IMR-90 (cell line): ENCODE results near the gene EML4. TPM values are rescaled to one million over a fixed set of nuclear protein-coding genes. Genes with fewer than 3 reads are reported as not detected.

Experiments used
- ATAC-seq: fragments of 200-7000 bp; cut with Tn5 transposase; 2 replicates; pipeline ENCODE4 v1.9.1; 2020; ENCODE audit warnings: low read depth, mild to moderate bottlenecking, moderate library complexity
- BruUV-seq: library from RNA; stranded (reverse); fragments of 400-500 nt; replicated peaks from 2 replicates; lab custom pipeline; 2021; lab: Mats Ljungman, UMichigan
- CTCF ChIA-PET: fragments of 300-600 bp; formaldehyde crosslinking; extraction: SDS; loops from one replicate; lab custom pipeline; 2021; ENCODE audit warnings: antibody characterized with exemption; lab: Yijun Ruan, JAX
- POLR2A ChIA-PET: fragments of 300-600 bp; sonication (Branson Sonifier 250); formaldehyde crosslinking; loops from one replicate; lab custom pipeline; 2022; ENCODE audit warnings: antibody characterized with exemption; ENCODE audit not compliant: unreplicated experiment; lab: Charles Lee
- DNase-seq: peaks from one replicate; pipeline ENCODE4 v3.0.0; 2013
- H2AFZ ChIP-seq: replicated peaks from 2 replicates; pipeline ENCODE3; 2013; ENCODE audit warnings: low read length, mild to moderate bottlenecking; ENCODE audit not compliant: poor library complexity
- H2AK5ac ChIP-seq: 2 replicates; pipeline ENCODE4 v1.6.1; 2013; ENCODE audit warnings: low read depth, low read length, inconsistent platforms
- H2AK9ac ChIP-seq: replicated peaks from 2 replicates; pipeline ENCODE3; 2013; ENCODE audit warnings: mild to moderate bottlenecking, low read depth, low read length, moderate library complexity; ENCODE audit not compliant: poor library complexity
- H2BK120ac ChIP-seq: 2 replicates; pipeline ENCODE4 v1.6.1; 2013; ENCODE audit warnings: low read depth, low read length, inconsistent platforms
- H2BK15ac ChIP-seq: 3 replicates; pipeline ENCODE4 v1.6.1; 2013; ENCODE audit warnings: low read depth, low read length, inconsistent platforms
- H2BK20ac ChIP-seq: 2 replicates; pipeline ENCODE4 v1.6.1; 2013; ENCODE audit warnings: low read depth, mild to moderate bottlenecking, inconsistent platforms, low read length, moderate library complexity
- H2BK5ac ChIP-seq: 2 replicates; pipeline ENCODE4 v1.6.1; 2013; ENCODE audit warnings: mild to moderate bottlenecking, low read depth, low read length, inconsistent platforms; ENCODE audit not compliant: poor library complexity, severe bottlenecking
- H3K14ac ChIP-seq: replicated peaks from 2 replicates; pipeline ENCODE4 v1.6.1; 2013; ENCODE audit warnings: low read depth, low read length, inconsistent platforms
- H3K18ac ChIP-seq: 2 replicates; pipeline ENCODE4 v1.6.1; 2013; ENCODE audit warnings: low read depth, low read length, control low read depth
- H3K23ac ChIP-seq: 2 replicates; pipeline ENCODE4 v1.6.1; 2013; ENCODE audit warnings: low read depth, low read length, inconsistent platforms
- H3K27ac ChIP-seq: 2 replicates; pipeline ENCODE4 v1.5.1; 2013; ENCODE audit warnings: mild to moderate bottlenecking, control low read depth, low read length; ENCODE audit not compliant: insufficient read depth
- H3K27me3 ChIP-seq: 2 replicates; pipeline ENCODE4 v1.6.1; 2013; ENCODE audit warnings: low read length; ENCODE audit not compliant: control insufficient read depth, insufficient read depth
- H3K36me3 ChIP-seq: 2 replicates; pipeline ENCODE4 v1.6.1; 2013; ENCODE audit warnings: low read length, mixed read lengths; ENCODE audit not compliant: control insufficient read depth, insufficient read depth
- H3K4ac ChIP-seq: 2 replicates; pipeline ENCODE4 v1.6.1; 2013; ENCODE audit warnings: low read depth, low read length, inconsistent platforms
- H3K4me1 ChIP-seq: 2 replicates; pipeline ENCODE4 v1.6.1; 2013; ENCODE audit warnings: low read length, mixed read lengths; ENCODE audit not compliant: control insufficient read depth, insufficient read depth
- H3K4me2 ChIP-seq: 2 replicates; pipeline ENCODE4 v1.6.1; 2013; ENCODE audit warnings: low read depth, mild to moderate bottlenecking, control low read depth, low read length, moderate library complexity
- H3K4me3 ChIP-seq: 2 replicates; pipeline ENCODE4 v1.5.1; 2013; ENCODE audit warnings: low read depth, mild to moderate bottlenecking, control low read depth, low read length, moderate library complexity; ENCODE audit not compliant: insufficient read depth
- H3K56ac ChIP-seq: 2 replicates; pipeline ENCODE4 v1.6.1; 2013; ENCODE audit warnings: low read length, inconsistent platforms; ENCODE audit not compliant: insufficient read depth; ENCODE audit errors: extremely low read depth
- H3K79me1 ChIP-seq, 2 experiments: 2 replicates each; pipeline ENCODE4 v1.6.1; 2013; ENCODE audit warnings: low read length in 2 of 2, inconsistent platforms in 1 of 2, low read depth in 1 of 2
- H3K9ac ChIP-seq: 2 replicates; pipeline ENCODE4 v1.6.1; 2013; ENCODE audit warnings: low read depth, low read length, control low read depth
- H3K9me1 ChIP-seq: 2 replicates; pipeline ENCODE4 v1.6.1; 2013; ENCODE audit warnings: low read length, inconsistent platforms; ENCODE audit not compliant: insufficient read depth
- H3K9me3 ChIP-seq: 2 replicates; pipeline ENCODE4 v1.6.1; 2013; ENCODE audit warnings: low read length; ENCODE audit not compliant: control insufficient read depth, insufficient read depth
- H4K20me1 ChIP-seq: 2 replicates; pipeline ENCODE4 v1.6.1; 2013; ENCODE audit warnings: low read length, inconsistent platforms; ENCODE audit not compliant: insufficient read depth
- H4K5ac ChIP-seq: 2 replicates; pipeline ENCODE4 v1.6.1; 2013; ENCODE audit warnings: mild to moderate bottlenecking, low read depth, low read length, control low read depth
- H4K8ac ChIP-seq, 2 experiments: 2 replicates each; pipeline ENCODE4 v1.6.1; 2013; ENCODE audit warnings: low read depth in 2 of 2, low read length in 2 of 2, control low read depth in 1 of 2, inconsistent platforms in 1 of 2
- H4K91ac ChIP-seq: 2 replicates; pipeline ENCODE4 v1.6.1; 2013; ENCODE audit warnings: low read depth, low read length, inconsistent platforms; ENCODE audit not compliant: insufficient read depth
- BHLHE40 ChIP-seq: fragments of 150-350 bp; IDR thresholded peaks from 2 replicates; pipeline ENCODE4 v1.6.1; 2016; ENCODE audit warnings: mild to moderate bottlenecking, low read depth, low read length
- CEBPB ChIP-seq: IDR thresholded peaks from 2 replicates; pipeline ENCODE4 v1.6.1; 2012; ENCODE audit warnings: low read depth, low read length, improper control_type of control experiment
- CHD1 ChIP-seq: IDR thresholded peaks from 2 replicates; pipeline ENCODE4 v1.6.1; 2012; ENCODE audit warnings: low read depth, low read length, improper control_type of control experiment
- FOS ChIP-seq: fragments of 150-350 bp; IDR thresholded peaks from 2 replicates; pipeline ENCODE4 v1.6.1; 2016; ENCODE audit warnings: low read depth, low read length
- MAFK ChIP-seq: IDR thresholded peaks from 2 replicates; pipeline ENCODE4 v1.6.1; 2012; ENCODE audit warnings: low read depth, low read length, improper control_type of control experiment
- MAZ ChIP-seq: IDR thresholded peaks from 2 replicates; pipeline ENCODE4 v1.6.1; 2012; ENCODE audit warnings: low read depth, mild to moderate bottlenecking, low read length, improper control_type of control experiment, moderate library complexity, borderline replicate concordance
- MXI1 ChIP-seq: IDR thresholded peaks from 2 replicates; pipeline ENCODE4 v1.6.1; 2012; ENCODE audit warnings: low read depth, mild to moderate bottlenecking, low read length, moderate library complexity, borderline replicate concordance
- POLR2A ChIP-seq: IDR thresholded peaks from 2 replicates; pipeline ENCODE4 v1.6.1; 2012; ENCODE audit warnings: mild to moderate bottlenecking, low read depth, low read length
- RAD21 ChIP-seq: IDR thresholded peaks from 2 replicates; pipeline ENCODE4 v1.6.1; 2012; ENCODE audit warnings: low read length, improper control_type of control experiment
- RCOR1 ChIP-seq: IDR thresholded peaks from 2 replicates; pipeline ENCODE4 v1.6.1; 2012; ENCODE audit warnings: mild to moderate bottlenecking, low read length, improper control_type of control experiment; ENCODE audit not compliant: insufficient replicate concordance
- RFX5 ChIP-seq: IDR thresholded peaks from 2 replicates; pipeline ENCODE4 v1.8.0; 2012; ENCODE audit warnings: low read depth, mild to moderate bottlenecking, low read length, moderate library complexity
- SMC3 ChIP-seq: fragments of 150-350 bp; IDR thresholded peaks from 2 replicates; pipeline ENCODE4 v1.6.1; 2016; ENCODE audit warnings: low read depth, mild to moderate bottlenecking, antibody characterized with exemption, low read length, moderate library complexity
- USF2 ChIP-seq: fragments of 150-350 bp; IDR thresholded peaks from 2 replicates; pipeline ENCODE4 v1.6.1; 2017; ENCODE audit warnings: mild to moderate bottlenecking, antibody characterized with exemption, low read length, low read depth
- WGBS, 2 experiments: methylation state at CpG; one replicate each; pipeline versions ENCODE4 v1.1.5 to v1.1.7; 2013; ENCODE audit warnings: missing lambda C conversion rate in 2 of 2; ENCODE audit not compliant: insufficient read length in 1 of 2; ENCODE audit errors: extremely low coverage in 2 of 2; 5-methylcytosine and 5-hydroxymethylcytosine counted together
- dilution Hi-C: fragments of 300-500 bp; cut with HindIII; formaldehyde crosslinking; loops from one replicate; pipeline ENCODE4 v1.14.3; 2018; ENCODE audit warnings: low sequenced_read_pairs; ENCODE audit not compliant: unreplicated experiment
- in situ Hi-C: fragments of 300-500 bp; cut with MboI; formaldehyde crosslinking; loops from 3 replicates; pipeline ENCODE4 v1.14.3; 2019; ENCODE audit warnings: low sequenced_read_pairs, inconsistent platforms, mixed read lengths
- intact Hi-C: fragments of 100-400 bp; cut with micrococcal nuclease; formaldehyde crosslinking; loops from 2 replicates; pipeline ENCODE4 v1.10.0; 2022
- polyA plus RNA-seq, 3 experiments: library from polyadenylated mRNA; depleted of rRNA; stranded (reverse); fragments of >200 nt; gene quantifications; 2 replicates each; pipeline ENCODE4 v1.2.3, GENCODE V29; 2012; ENCODE audit warnings: low replicate concordance in 1 of 3
- total RNA-seq: library from RNA; depleted of rRNA; stranded (reverse); fragments of >200 nt; gene quantifications from 2 replicates; pipeline ENCODE4 v1.2.3, GENCODE V29; 2012
- TF ChIP-seq, protein P1 (sequence below): fragments of 150-350 bp; IDR thresholded peaks from 2 replicates; pipeline ENCODE4 v1.6.1; 2016; ENCODE audit warnings: low read depth, mild to moderate bottlenecking, low read length, moderate library complexity, borderline replicate concordance

Gene EML4
- total and polyA plus RNA-seq, 2 of the 4 experiments (the other 2 are of a cell fraction) = 29.7 to 73.7 TPM

GRCh38 chr2:42360890-42361727 lies 192.0 kb downstream of the EML4 start, which contains the start of gene COX7A2L:
TSS of gene COX7A2L (minus strand) at chr2:42361217. CDS start at chr2:42361161, 56 bp downstream.
- Histone ChIP-seq H3K18ac (peak within 1 kb of the TSS; percentile 98), H3K14ac (peak within 1 kb of the TSS; percentile 98), H2AK5ac (peak within 1 kb of the TSS; percentile 86), H3K9me1 (peaks cover 10% of the 10 kb centered on the region), H4K8ac (peak within 1 kb of the TSS; percentile 98 to 99), H2BK120ac (peak within 1 kb of the TSS; percentile 99), H3K56ac (peak within 1 kb of the TSS; percentile 100), H3K9me3 (no peaks in the 10 kb centered on the region), H3K79me1 (peaks cover 11 to 38% of the 10 kb centered on the region in 2 experiments), H2BK5ac (peak within 1 kb of the TSS; percentile 96), H4K20me1 (peaks cover 37% of the 10 kb centered on the region), H2AFZ (peak within 1 kb of the TSS; percentile 97), H3K36me3 (0 out of 2 replicates have a peak, but pooled peaks cover 1% of the 10 kb centered on the region), H3K27me3 (peaks cover 4% of the 10 kb centered on the region), H3K4me1 (peaks cover 4% of the 10 kb centered on the region), H2BK20ac (peak within 1 kb of the TSS; percentile 98), H4K5ac (peak within 1 kb of the TSS; percentile 97), H3K27ac (peak within 1 kb of the TSS; percentile 94), H3K4me2 (peak within 1 kb of the TSS; percentile 99), H3K4ac (peak within 1 kb of the TSS; percentile 97), H2AK9ac (peak within 1 kb of the TSS; percentile 96), H3K9ac (peak within 1 kb of the TSS; percentile 97), H4K91ac (peak within 1 kb of the TSS; percentile 100), H3K4me3 (peak within 1 kb of the TSS; percentile 86), H3K23ac (peak within 1 kb of the TSS; percentile 97), H2BK15ac (peak within 1 kb of the TSS; percentile 100)
- intact Hi-C loops = loop anchor here (1.0 to 10.0 kb wide), 4 partner anchors 61 to 506 kb away; no protein-coding TSS in a partner anchor
- WGBS, 2 experiments = 0% methylated on average over 18 of the region's 61 CpGs; no CpG with 5 or more reads in 1 of the 2 experiments
- ATAC-seq = peak; percentile 99
- BruUV-seq = no TSS peak
- CTCF ChIA-PET = no interaction called here
- POLR2A ChIA-PET = no interaction called here
- dilution Hi-C loops = no loop called here
- in situ Hi-C loops = no loop called here
- peak; percentile 97 for DNase-seq
- peak; percentile 84 for TF ChIP-seq USF2
- no peak for TF ChIP-seq MAFK
- no peak for TF ChIP-seq RCOR1
- TF ChIP-seq RAD21 = peak; percentile 52
- peak; percentile 47; the same call in 1 of the 2 replicates for TF ChIP-seq MXI1
- peak; percentile 89; the same call in 1 of the 2 replicates for TF ChIP-seq MAZ
- peak; percentile 81; the same call in 1 of the 2 replicates for TF ChIP-seq BHLHE40
- TF ChIP-seq CHD1 = no peak
- no peak for TF ChIP-seq RFX5
- no peak for TF ChIP-seq CEBPB
- TF ChIP-seq SMC3 = peak; percentile 28
- TF ChIP-seq, protein P1, sequence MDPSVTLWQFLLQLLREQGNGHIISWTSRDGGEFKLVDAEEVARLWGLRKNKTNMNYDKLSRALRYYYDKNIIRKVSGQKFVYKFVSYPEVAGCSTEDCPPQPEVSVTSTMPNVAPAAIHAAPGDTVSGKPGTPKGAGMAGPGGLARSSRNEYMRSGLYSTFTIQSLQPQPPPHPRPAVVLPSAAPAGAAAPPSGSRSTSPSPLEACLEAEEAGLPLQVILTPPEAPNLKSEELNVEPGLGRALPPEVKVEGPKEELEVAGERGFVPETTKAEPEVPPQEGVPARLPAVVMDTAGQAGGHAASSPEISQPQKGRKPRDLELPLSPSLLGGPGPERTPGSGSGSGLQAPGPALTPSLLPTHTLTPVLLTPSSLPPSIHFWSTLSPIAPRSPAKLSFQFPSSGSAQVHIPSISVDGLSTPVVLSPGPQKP = no peak
- peak; percentile 92 for TF ChIP-seq POLR2A
- no peak for TF ChIP-seq FOS
